ENCODE data around the gene MYO1A.
"Not testable (repeated sequence)": the region's sequence is repeated elsewhere in the genome, so short reads cannot be mapped to it uniquely, and the experiment has no call there.

The MYO1A gene

DNA sequence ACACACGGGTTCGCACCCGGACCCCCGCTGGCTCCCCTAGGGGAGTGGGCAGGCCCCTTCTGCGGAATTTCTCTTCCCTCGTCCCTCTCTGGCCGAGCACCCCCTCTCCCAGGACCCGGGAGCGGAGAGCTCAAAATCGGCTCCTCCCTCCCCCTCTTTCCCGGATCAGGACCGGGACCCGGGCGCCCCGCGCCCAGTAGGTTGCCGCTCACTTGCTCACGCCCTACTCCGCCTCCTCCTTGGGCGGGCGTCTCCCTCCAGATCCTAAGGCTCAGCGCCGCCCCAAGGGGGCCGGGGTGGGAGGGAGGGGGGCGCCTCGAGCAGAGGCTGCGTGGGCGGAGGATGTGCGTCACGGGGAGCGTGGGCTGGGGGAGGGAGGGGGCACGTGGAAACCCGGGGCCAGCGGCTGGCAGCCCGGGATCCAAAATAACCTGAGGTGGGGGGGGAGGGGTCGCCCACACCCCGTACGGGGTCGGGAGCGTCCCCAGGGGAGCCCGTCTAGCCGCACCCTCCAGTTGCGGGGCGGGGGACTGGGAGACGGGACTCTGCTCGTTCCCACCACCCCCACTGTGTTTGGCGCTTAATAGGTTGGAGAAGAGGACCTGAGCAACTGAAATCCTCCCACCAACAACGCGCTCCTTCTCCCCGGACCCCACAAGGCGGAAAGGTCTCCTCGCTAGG lies 37.2 kb upstream of the MYO1A start:
- peak; percentile 32 for DNase-seq

DNA sequence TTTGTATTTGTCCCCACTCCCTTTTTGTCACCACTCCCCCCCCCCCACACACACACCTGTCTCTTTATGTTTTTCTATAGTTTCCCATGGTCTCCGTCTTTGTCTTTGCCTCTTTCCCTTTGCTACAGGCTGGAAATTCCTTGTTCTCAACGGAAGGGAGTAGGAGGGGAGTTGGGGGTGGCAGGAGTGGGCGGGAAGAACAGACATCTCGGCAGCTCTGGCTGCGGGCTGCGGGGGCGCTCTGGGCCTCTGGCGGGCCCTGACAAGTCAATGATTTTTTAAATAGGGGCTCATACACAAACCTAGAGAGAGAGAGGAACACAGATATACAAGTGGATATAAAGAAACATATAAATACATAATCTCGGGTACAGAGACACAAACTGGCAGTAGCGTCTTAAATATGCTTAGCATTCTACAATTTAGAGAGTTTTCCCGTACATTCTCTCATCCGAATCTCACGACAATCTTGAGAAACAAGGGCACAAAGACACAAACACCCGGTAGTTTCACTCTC lies 36.6 kb upstream of the MYO1A start:
- peak; percentile 63 for DNase-seq

DNA sequence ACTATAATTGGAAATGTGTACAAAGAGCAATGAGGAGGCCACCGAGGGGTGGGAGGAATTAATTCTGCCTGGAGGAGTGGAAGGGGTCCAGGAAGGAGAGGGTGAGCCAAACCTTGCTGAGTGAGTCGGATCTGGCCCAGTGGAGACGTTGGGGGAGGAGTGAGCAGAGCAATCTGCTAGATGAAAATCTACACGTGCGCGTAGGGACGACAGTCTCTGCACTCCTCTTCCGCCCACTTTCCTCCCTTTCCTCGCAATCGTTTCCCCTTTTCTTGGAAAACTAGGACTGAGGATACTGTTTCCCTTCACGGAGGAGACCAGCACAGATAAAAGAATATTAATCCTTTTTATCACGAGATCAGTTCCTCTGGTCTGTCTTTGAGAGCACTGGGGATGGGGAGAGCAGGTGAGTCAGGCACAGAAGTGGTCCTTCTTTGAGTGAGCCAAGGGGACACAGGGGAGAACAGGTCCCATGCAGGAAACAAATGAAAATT lies 36.1 kb upstream of the MYO1A start:
- peak; percentile 14 for DNase-seq

DNA sequence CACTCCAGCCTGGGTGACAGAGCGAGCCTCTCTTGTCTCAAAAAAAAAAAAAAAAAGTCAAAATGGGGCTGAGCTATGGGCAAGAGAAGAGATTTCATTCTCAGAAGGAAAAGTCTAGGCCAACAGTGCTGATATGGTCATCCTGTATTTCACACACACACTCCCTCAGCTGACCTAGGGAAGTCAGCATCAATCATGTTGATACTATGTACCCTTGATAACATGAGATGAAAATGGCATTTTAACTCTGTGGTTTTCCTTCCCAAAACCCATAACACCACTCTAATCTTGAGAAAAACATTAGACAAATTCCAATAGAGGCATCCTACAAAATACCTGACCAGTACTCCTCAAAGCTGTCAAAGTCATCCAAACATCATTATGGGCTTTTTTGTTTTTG lies 30.9 kb upstream of the MYO1A start:
- DNase-seq = no peak

DNA sequence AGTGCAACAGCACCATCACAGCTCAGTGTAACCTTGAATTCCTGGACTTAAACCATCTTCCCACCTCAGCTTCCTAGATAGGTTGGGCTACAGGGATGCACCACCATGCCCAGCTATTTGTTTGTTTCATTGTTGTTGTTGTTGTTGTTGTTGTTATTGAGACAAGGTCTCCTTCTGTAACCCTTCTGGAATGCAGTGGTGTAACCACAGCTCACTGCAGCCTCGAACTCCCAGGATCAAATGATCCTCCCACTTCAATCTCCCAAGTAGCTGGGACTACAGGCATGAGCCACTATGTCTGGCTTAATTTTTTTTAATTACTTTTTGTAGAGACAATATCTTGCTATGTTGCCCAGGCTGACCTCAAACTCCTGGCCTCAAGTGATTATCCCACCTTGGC lies 29.9 kb upstream of the MYO1A start:
- DNase-seq = no peak

DNA sequence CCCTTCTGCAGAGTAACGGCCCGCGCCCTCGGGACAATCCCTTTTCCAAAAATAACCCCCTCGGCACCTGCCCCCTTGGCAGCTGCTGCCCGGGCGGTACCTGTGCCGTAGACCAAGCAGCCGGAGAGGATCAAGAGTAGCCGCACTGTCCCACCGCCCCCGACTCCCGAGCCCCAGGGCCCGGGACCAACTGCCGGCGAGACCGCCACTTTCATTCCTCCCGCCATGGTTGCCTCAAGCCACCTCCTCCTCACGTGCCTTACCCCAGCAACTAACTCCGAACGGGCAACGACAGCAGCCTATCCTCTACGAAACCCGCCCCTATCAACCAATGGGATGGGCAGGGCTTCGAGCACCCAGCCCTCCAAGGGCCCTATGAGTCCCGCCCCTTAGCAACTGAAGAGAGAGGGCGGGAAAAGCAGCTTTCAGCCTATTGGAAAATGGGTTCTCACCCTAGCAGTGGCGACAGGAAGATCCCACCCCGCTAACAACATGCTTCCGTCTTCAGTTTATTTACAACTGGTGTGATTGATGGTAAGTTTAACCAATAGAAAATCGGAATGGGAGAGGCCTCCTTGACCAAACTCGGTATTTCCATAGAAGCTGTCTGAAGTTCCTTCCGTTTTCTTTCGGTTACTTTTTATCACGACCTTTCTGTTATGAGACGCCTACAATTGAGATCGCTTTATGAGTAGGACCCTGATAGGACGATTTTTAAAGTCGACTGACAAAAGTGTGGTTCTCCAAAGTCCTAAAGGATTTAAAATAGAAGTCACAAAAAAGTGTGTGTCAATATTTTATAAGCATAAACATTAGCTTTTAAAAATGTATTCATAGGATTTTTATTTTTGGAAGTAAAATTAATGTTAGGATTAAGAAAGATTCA lies 28.8 kb upstream of the MYO1A start, which contains the start of gene NEMP1:
TSS of gene NEMP1 (minus strand) at position 273 of the 886 bp plus-strand sequence. CDS start at position 227, 46 bp downstream.
- DNase-seq = peak; percentile 95

DNA sequence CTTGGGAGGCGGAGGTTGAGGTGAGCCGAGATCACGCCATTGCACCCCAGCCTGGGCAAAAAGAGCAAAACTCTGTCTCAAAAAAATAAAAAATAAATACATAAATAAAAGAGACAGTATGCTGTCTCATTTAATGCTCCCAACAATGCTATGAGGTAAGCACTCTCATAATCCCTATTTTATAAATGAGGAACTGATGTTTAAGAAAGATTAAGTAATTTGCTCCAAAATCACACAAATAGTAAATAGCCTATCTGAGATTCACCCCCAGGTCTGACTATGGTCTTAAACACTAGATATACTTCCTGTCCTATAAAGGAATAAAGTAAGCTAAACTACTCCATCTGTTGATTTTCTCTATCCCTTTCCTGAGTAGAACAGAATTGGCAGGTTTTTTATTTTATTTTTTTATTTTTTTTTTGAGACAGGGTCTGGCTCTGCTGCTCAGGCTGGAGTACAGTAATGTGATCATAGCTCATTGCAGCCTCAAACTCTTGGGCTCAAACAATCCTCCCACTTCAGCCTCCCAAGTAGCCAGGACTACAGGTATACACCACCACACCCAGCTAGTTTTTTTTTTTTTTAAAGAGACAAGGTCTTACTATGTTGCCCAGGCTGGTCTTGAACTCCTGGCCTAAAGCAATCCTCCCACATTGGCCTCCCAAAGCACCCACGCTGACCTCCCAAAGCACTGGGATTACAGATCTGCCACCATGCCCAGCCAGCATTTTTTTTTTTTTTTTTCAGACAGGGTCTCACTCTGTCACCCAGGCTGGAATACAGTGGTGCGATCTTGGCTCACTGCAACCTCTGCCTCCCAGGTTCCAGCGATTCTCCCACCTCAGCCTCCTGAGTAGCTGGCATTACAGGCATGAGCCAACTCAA lies 23.9 kb upstream of the MYO1A start:
- not testable (repeated sequence) for DNase-seq

DNA sequence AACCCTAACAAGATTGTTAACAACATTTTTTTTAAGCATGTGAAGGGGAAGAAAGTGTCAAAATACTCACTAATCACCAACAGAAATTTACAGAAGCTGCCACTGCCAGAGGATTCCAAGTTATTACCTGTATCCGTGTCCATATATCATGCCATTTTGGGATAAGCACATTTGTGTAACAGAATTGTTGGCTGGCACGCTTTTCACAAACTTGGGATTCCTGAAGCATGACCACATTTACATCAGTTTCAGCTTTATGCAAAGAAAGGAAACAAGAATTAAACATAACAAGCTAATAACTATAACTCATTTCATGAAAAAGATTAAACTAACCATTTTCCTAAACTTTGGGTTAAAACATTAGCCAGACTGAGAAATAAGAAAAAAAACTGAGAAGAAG lies 22.7 kb upstream of the MYO1A start:
- no peak for DNase-seq

DNA sequence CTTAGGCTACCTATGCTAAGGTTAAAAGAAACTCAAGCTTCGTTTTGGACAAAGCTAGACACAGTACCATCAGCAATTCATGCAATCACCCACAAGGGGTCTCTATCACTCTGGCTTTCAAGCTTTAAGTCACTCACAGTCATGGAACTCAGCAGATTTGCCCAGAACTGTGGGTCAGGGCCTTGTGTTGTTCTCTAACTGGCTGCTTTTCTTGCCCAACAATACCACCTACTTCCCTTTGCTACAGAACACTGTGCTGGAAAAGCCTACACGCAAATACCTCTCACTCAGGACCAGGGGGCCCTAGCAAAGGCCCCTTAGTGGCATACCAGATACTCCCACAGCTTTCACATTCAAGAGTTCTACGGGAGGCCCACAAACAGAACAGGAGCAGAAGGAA lies 19.6 kb upstream of the MYO1A start:
- peak; percentile 31 for DNase-seq

DNA sequence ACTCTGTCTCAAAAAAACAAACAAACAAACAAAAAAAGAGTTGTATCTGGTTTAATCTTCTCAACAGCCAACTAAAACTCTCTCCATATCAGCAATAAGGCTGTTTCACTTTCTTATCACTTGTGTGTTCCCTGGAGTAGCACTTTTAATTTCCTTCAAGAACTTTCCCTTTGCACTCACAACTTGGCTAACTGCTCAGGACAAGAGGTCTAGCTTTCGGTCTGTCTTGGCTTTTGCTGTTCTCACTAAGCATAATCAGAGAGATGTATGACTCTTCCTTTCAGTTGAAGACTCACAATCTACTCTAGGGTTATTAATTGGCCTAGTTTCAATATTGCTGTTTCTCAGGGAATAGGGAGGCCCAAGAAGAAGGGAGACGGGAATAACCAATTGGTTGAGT lies 16.3 kb upstream of the MYO1A start:
- no peak for DNase-seq

DNA sequence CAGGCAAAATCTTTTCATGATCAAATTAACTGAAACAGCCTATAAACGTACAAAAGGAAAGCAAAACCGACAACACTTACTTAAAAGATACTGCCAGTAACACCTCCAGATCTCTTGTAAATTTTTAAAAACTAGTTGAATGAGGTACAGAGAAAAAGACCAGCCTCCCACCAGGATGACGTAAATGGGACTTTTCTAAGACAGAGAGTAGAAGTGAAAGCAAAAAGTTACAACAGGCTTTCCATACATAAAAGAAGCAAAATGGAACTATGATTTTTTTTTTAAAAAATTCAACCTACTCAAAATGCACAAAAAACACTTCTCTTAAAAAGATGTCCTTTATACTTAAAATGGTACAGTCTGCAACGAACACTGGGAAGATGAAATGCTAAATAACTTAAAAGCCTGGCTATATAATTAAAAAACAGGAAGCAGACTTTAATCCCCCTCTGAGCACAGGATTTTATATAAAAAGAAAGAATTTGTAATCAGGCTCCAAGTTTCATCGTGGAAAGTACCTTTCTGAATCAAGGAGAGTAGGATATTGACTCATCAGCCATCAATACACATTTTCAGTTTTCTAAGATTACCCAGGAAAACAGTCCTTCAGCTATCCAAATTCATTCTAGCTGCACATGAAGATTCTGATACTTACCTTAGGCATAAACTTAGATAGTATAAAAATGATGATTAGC lies 14.2 kb upstream of the MYO1A start:
- DNase-seq = no peak

DNA sequence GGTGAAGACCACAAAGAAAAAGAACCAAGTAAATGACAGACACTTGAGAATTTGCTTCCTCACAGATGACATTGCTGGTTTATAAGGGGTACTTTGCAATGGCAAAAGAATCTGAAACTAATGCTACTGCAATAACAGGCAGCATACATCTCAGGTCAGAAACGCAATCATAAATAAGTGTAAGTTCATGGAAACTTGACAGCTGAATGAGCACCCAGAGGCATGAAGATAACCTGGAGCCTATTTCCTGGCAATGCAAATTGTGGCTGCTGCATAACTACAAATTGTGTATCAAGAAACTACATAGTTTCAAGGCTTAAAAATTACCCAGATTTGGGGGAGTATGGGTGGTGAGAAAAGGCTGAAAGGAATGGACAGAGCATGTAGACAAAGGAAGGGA lies 8.5 kb upstream of the MYO1A start:
- DNase-seq = peak; percentile 41

DNA sequence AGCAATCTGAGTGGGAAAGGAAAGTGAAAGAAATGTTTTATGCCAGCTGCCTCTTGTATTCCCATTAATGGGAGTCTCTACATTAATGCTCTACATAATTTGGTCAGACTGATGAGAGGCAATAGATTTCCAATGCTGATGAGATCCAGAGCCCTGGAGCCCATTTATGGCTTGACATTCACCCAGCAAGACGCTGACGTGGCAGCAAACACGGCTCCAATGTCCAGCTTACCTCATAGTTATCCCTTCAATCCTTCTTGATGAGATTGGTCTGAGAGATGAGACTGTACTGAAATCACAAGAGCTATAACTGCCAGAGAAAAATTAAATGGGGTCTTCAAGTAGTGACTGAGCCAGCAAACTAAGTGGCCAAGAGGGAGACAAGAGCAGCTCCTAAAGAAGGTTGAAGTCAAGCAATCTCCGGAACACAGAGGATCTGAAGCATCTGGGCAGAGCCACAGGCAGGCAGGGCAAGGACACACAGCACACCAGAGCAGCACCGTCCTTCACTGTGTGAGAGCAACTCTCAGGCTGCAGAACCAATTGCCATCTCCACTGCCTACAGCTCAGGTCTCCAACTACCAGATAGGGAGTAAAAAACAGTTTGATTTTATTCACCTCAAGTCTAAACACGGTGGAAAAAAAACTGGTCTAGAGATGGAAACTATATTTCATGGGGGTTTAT lies 7.3 kb upstream of the MYO1A start:
- DNase-seq = no peak

DNA sequence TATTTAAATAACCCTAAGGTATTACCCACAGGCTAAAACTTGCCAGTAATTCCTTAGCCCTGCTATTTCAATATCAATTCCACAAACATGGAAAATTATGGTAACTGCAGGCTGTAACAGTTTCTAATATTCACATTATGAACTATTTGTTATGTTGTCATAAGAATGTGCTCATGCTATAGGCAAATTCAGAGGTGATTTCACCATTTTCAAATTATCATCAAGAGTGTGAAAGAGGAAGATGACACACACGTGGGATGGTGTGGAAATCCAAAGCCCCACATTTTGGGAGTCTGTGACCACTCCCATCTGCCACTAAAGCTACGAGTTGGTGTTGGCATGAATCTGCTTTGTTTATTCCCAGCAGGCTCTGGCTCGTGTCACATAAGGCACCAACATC lies 5.9 kb upstream of the MYO1A start:
- DNase-seq = no peak

DNA sequence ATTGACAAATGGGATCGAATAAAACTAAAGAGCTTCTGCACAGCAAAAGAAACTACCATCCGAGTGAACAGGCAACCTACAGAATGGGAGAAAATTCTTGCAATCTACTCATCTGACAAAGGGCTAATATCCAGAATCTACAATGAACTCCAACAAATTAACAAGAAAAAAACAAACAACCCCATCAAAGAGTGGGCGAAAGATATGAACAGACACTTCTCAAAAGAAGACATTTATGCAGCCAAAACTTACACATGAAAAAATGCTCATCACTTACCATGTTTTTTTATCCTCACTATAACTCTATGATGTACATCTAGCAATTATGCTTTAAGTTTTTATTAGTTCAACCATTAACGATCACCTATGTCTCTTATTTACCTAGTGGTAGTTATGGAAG lies 4.0 kb upstream of the MYO1A start:
- DNase-seq = not testable (repeated sequence)

DNA sequence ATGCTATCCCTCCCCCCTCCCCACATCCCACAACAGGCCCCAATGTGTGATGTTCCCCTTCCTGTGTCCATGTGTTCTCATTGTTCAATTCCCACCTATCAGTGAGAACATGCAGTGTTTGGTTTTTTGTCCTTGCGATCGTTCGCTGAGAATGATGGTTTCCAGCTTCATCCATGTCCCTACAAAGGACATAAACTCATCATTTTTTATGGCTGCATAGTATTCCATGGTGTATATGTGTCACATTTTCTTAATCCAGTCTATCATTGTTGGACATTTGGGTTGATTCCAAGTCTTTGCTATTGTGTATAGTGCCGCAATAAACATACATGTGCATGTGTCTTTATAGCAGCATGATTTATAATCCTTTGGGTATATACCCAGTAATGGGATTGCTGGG lies 3.2 kb upstream of the MYO1A start:
- not testable (repeated sequence) for DNase-seq

DNA sequence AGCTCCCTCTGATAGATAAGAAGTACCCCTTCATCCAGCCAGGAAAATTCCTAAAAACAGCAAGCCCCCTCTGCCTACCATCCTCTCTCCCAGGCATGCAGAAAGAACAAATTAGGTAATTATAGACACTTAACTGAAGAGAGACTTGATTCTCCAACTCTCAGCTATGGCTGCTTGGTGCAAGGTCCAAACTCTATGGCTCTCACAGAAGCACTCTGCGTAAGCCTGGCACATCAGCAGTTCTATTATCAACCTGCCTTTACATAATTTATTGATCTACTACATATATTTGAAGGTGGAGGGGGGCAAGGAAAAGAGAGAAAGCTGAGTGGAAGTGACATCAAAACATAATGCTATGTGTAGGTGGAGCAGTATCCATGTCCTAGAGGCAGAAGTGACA lies 1.1 kb upstream of the MYO1A start:
- no peak for DNase-seq

DNA sequence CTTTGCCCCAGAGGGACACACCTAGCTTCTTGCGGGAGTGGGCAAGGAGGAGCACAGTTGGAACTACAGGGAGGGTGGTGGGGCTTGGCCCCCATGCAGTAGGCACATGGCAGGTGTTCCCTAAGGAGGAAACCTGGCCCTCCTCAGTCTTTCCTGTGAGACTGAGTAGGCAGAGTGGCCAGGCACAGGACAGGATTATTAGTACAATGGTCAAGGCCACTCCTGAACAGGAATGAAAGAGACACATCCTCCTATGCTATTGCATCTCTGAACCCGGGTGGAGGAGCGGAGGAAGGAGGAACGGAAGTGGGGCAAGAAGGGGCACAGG lies 846 bp downstream of the MYO1A start:
- no peak for DNase-seq

DNA sequence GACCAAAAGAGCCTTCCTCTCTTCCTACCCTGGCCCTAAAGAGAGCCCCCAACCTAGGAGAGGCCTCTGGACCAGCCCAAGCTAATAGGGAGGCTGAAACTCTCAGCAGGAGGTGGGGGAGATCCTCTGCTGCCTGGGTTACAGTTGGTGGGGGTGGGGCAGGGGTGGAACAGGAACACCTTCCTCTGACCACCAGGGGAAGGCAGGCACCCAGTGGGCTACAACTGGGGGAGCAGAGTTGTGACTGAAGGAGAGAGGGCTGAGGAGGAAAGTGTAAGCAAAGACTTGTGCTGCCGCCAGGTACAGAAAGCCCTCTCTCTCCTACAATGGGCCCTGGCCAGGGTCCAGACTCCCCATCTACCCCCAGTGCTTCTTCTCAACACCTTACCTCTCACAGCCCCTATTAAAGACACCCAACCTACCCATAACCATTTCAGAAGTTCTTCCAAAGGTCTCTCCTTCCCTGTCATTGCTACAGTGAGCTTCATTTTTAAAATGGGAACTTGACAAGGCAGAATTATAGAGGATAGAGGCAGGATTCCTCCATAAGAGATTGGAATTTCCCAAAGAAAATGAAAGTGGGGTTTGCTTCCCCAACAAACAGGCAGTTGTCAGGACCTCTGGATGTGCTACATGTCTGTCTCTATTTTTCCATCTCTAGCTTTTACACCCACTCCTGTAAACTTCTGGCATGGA lies 1.4 kb downstream of the MYO1A start:
- no peak for DNase-seq

DNA sequence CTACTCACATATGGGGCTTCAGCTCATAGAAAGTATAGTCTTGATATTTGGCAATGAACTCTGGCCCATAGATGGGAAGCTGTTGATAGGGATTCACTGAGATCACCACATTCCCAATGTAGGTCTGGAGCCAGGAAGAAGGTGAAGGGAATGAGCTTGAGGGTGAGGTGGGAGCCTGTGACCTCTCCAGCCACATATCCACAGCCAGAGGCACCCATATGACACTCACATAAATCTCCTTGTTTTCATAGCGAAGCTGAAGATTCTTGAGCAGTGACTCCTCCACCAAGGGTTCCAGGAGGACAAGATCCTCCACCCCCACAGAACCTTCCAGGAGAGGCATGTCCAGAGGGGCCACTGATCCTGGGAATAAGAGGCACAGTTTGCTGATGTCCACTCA lies 1.9 kb downstream of the MYO1A start:
- no peak for DNase-seq
